Stimulated activated CD8-positive, alpha-beta memory T cell treated with anti-CD3 and anti-CD28 coated beads, Interleukin-7, amount 100 ng/mL, for 24 hours (primary cell): ENCODE data around the gene LOX.

Source experiments
- DNase-seq: peaks from one replicate; pipeline ENCODE4 v3.0.0-alpha.2; 2020; ENCODE audit warnings: low read depth

The LOX gene, protein sequence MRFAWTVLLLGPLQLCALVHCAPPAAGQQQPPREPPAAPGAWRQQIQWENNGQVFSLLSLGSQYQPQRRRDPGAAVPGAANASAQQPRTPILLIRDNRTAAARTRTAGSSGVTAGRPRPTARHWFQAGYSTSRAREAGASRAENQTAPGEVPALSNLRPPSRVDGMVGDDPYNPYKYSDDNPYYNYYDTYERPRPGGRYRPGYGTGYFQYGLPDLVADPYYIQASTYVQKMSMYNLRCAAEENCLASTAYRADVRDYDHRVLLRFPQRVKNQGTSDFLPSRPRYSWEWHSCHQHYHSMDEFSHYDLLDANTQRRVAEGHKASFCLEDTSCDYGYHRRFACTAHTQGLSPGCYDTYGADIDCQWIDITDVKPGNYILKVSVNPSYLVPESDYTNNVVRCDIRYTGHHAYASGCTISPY

DNA sequence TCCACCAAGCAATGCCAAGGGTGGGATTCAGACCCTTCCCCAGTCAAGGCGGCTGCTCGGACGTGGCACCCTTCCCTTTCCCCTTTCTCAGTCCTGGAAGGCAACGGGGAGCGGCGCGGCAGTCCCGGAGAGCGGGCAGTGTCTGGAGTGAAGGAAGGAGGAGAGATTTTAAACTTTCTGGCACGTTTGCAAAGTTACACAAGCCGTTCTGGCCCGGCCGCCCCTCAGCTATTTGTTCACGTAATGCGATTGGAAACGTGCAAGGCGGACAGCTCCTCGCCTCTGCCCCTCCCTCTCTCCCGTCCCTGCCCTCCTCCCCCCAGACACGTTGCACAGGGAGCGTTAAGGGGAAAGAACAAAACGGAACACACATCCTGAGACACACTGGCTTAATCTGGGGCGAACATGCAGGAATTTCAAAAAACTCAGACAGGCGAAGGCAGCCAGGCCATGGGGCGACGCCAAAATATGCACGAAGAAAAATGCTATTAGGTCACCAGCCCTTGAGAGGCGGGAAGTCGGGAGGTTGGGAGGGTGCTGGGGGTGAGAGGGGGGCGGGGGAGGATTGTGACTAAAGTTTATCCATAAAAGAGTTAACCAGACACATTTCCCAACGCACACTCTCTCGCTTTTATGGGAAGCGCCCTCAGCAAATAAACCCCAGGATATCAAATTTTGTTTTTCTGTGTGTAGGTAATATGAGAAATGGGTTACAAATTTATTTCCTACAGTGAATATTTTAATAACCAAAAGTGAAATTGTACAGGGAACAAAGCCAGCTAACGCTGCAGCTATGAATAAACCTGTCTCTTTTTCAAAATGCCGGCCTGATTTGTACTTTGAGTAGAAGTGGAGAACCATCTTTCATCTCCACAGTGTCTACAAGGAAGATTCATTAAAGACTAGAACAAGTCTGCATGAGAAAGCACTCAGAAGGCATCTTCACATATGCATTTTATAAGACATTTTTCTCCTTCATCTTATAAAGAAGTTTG is at the start of gene LOX:
Gene LOX (minus strand): TSS at position 144 of the 995 bp plus-strand sequence. CDS start 274 bp downstream, outside the sequence.
- no peak for DNase-seq

DNA sequence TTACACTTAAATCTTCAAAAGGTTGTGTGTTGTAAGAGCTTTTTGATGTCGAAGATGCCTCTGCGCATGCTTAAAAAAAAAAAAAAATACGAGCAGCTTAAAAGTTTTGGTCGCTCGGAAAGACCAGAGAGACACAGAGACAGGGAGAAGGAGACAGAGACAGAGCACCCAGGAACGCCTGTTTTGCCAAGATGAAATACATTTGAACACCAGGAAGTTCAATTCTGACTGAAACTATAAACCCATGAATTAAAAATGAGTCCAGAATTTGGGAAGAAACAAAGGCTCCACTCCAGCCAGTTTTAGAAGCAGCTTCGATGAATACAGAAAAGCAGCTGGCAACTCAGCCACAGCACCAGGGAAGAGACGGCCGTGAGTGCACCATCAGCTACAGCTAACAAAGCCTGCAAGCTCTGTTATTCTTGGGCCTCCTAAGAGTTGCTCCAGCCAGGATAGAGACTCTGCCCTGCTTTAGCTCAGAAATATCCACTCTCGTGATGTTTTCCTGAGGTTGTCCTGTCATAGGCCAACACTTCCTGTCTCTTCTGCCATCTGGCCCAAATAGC is 48.8 kb upstream of the LOX start:
- no peak for DNase-seq

DNA sequence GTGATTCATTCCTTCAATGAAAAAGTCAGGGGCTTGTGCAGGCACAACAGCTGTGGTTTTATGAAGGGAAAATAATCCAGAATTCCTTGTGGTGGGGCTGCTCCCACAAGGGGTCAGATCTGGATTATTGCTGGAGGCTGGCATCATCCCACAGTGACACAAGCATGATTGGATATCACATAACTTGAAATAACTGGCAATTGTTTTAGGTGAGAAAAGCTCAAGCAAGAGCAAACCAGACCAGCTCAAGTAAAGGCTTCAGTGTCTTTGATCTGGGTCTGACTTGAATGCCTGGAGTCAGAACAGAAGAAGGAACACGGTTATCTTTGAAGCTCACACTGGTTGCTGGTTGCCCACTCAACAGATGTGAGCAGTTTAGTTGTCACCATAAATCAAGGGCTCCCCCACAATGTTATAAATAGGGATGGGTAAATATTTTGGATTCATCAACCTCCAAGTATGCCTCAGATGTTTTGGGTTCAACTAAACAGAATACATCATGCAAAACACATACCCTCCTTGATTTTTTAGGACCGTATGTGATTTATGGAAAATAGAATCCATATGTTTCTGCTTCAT is 48.2 kb upstream of the LOX start:
- no peak for DNase-seq

DNA sequence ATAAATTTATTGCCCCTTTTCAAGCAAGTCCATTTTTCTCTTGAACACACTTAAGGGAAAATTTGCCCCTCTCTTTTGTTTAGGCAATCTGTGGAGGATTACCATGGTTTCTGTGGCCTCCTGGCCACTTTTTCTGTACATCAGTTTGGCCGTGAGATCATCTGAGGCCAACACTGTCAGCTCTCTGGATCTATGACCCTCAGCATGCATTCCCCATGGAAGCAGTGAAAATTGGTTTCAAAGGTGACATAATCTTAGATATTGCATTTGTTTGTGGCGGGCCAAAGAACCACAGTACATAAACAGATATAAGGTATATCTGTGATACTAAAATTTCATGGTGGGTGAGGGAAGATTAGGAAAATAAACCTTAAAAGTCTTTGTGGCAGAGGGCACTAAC is 46.7 kb upstream of the LOX start:
- DNase-seq: no peak

DNA sequence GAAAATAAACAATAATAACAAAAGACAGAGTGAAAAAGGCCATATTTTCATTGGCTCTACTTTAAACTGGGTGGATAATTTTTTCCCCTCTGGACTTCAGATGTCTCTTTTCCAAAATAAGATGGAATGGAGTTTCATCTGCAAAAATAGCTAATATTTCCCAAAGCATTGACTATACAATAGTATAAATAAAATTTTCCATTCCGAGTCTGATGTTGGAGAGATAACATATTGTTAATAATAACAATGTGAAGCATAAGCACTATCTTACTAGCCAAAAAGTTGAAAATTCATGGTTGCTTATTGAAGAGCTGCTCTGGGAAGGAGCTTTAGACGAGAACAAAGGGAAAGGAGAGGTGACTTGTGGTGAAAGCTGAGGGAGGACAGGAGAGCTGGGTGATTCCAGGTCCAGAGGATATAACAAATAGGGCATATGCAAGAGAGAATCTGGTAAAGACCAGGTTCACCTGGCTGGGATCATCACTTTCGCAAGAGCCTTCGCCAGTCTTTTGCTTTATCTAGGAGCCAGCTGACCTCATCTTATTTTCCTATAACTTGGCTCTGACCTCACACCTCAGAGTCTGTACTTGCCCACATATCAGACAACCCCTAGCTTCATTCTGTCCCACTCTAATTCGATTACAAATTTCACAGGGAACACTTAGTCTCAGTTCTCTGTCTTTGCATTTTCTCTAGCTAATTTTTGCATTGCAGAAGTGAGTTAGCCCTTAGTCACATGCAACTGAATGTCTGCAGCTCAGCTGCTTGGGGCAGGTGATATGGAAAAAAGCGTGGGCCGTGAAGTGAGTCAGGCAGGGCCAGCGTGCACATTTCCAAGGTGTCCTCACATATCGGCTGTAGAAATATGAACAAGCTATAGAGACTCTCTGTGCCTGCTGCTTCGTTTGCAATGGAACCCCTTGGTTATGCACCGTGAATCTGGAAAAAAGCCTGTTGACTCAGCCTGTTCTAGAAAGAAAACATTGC is 43.7 kb upstream of the LOX start:
- no peak for DNase-seq

DNA sequence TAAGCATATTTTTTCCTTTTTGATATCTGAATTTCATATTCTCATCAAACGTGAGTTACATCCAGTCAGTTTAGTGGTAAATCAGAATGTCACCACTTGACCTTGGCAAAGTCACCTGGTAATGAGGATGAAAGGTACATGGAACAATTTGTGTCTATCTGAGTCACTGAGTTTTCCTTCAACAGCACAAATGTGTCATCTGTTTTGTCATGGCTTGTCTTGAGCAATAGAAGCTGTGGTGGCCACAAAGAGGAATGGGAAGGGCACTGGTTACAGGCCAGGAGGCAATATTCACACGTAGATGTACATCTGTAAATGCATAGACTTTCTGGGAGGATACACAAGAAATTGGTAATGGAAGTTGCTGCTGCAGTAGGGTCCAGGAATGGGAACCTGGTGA is 42.9 kb upstream of the LOX start:
- no peak for DNase-seq

DNA sequence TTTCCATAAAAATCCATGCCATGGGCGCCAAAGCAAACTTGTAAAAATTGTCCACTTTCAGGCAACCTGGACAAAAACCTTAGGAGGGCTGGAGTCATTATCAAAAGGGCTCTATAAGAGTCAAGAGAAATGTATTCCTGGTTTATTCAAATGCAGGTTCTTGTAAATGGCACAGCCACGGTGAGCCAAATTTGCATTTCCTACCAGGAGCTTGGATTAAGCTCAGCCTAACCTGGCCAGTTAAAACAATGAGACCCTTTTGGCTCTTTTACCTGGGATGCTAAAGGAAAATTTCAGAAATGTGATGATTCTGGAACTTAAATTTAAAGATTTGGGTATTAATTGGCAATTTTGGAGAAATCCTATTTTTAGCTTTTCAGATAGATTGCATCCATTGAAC is 42.4 kb upstream of the LOX start:
- DNase-seq: no peak

DNA sequence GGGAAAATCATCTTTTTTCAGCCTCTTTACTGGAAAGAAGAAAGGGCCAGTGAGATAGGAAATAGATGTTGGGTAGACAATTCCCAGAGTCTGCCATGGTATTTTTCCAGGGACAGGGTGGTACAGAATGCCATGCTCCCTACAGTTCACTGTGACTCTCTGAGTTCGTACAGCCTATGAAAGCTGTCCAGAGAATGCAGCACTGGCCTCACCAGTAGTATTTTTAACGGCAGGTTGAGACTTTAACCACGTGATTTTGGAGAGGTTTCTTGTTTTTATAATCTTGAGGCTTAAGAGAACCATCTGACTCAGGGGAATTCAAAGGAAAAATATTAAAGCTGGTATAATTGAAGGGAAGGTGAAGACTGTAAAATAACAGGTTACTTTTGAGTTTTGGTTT is 41.1 kb upstream of the LOX start:
- no peak for DNase-seq

DNA sequence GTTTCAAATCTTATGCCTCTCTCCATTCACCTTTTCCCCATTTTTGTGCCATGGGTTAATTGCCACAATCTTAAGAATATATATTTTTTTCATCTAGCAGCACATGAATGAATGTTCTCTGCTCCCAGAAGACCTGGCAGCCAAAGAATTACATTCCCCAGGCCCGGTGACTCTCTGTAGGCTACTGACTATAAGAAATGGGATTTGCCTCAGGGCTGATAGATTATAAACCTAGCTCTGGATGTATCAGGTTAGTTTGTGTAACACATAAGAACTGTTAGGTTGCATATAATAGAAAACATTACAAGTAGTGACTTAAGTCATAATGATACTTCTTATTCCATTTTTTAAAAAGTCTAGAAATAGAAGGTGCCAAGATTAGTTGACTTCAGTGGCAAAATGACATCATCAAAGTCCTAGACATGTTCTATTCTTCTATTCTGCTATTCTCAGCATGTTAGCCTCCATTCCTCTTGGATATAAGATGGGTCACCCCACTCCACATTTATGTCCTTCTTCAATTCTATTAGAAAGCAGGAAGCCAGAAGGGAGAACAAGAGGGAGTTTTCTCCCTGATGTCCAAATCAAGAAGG is 40.4 kb upstream of the LOX start:
- no peak for DNase-seq

DNA sequence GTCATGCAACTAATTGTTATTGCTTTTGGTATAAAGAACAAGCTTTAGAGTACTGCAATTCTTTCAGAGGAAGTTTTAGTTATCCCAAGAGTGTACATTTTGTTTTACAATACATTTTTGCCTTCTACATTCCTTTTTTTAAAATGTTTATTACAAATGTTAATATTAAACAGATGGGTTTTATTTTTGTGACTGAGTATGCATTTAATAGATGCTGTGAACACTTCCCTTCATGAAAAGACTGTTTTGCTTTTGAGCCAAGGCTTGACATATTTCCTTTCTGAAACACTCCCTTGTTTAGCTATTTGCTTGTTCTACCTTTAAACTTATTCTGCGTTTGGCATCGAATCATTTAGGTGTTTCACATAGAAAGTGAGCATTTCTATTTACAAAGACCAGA is 36.4 kb upstream of the LOX start:
- DNase-seq: no peak

DNA sequence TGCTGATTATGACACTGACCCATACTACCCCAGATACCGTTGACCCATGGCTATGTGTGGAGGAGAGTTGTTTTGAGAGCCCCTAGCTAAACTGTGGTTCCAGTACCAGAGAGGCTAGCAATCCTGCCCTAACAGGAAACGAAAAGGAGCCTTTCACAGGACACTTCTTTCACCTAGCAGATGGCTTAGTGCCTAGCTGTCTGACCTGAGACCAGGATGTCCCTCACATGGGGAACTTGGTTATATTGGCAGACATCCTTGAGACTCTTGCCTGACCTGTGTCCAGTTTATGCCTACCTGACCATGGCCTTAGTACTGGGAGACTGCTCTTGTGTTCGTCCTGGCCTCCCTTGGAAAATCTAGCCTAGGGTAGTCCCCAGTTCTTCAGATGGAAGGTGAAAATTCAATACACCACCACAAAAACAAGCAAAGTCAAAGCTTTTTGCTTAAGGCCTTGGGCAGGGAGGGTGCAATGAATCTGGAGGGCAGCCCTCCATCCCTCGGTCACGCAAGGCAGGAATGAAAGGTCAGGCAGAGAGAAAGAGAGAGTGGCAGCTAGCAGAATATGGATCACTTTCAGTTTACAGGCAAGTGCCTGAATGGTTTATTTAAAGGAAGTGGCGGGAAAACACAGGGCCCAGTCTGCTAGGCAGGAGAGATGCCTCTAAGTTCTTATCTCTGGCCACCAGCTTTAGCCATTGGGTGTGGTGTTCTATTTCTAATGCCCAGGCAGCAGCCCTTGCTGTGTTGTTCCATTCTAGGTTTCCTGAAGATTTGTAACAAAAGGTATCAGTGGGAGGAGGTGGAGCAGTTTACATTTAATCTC is 34.9 kb upstream of the LOX start:
- DNase-seq: no peak

DNA sequence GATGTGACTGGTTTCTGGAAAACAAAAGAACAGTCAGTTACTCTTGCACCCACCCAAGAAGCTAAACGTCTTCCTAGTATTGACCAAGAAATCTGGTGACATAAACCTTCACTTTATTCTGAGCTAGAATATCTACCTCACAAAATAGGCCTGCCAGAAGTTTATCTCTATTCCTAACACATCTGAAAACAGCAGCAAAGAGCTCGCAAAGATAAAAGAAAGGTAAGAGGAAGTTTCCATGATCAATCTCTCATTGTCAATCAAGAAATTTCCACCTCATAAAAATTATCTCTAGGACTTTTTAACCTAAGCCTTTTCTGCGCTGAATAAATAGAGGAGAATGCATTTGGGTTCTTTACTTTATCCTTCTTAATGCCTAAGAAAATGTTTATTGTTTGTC is 34.0 kb upstream of the LOX start:
- DNase-seq: no peak

DNA sequence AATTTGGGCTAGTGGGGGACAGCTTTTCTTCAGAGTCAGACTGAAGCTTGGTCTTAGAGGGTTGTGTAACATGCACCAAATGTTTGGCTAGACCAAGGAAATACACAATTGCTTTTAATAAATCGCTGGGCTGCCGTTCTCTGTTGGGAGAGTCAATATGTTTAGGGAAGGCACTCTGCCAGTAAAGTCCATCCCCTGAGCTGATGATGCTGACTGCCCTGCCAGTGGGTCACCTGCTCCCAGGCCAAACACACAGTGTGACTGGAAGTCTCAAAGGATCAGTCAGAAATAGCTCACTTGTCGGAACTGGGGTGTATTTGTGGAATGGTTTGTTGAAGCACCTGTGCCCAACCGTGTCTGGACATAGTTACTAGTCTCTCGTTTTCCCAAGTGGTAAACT is 33.4 kb upstream of the LOX start:
- DNase-seq: no peak

DNA sequence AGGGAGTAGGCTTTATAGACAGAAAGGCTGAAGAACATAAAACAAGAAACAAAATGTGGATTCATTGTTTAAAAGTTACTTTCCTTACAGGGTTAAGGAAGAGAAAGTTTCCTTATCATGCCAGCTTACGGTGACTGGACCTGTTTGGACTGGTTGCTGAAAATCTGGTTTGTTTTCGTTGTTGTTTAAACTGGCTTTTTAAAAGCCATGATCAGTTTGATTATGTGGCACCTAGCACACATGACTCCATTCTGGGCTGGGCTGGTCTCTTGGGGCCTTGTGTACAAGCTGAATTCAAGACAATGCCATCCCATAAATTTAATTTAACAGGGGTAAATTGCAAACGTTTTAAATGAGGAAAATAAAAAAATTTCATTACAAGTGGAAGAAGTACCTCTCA is 32.9 kb upstream of the LOX start:
- no peak for DNase-seq

DNA sequence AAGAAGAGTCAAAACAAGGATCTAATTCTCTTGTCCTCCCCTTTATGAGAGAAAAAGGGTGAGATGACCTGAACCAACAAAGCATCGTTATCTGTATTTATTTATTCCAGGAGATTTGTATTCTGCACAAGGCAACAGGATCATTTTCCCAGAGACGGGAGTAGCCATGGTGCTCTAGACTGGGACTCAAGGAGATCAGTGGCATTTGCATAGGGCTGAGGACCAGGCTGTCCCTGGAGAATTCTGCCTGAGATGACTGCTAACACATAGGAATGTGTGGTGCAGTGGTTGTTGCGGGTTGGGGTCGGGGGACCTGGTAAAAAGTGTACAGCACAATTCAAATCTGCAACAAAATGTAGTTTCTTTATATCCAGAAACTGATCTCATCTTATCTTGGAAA is 29.0 kb upstream of the LOX start:
- DNase-seq: no peak

DNA sequence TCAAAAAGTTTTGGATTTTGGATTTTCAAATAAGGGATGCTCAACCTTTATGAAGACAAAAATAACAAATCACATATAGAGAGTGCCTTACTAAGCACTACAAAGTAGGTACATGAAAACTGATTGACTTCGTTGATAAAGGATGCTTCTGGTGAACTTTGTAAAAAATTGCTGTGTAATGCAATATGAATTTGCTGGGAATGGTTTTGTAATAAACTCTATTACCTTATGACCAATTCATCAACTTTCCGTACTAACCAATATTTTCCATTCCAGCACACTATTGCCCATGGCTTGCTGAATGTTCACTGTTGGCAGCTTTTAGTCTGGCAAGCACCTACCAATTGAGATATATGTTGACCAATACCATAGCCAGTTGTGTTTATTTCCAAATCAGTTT is 27.9 kb upstream of the LOX start:
- no peak for DNase-seq

DNA sequence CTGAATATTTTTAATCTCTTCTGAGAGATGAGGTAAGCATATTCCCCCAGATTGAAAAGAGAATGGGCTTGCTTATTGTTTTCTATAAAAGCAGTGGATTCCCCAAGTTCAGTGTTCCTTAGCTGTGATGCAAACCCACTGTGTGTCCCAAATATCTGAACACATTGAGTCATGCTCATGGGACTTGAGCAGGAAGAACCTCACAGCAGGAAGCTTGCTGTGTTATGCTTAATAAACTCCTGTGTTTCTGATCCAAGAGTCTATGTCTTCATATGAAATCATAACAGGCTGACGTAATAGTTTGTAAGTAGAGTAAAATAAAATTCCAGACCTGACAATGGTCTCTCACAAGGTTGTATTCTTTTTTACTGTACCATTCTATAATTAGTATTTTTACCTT is 24.8 kb upstream of the LOX start:
- no peak for DNase-seq

DNA sequence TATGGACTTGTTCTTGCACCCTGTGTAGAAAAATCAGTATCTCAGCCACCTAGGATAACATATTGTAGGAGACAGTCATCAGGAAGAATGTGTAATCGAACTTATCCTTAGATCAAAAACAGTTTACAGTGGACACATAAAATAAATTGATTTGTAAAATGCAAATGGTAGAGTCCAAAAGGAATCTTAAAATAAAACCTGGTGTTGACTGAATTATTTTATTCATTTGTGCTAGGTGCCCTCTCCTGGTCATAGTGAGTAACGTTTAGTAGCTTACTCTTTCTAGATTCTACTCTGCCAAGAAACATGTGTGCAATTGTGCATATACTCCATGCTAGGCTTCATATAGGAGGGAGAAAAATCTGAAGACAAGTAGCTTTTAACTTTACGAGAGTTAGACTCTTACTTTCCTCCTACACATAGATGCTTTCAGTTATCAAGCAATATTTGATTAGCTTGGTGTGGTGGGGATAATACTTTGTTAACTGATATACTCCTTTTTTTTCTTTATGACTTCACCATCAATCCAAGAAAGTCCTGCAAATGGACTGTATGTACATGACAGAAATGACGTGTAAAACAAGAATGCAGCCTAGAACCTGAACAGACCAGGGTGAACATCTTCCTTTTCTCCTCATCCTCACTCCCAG is 23.7 kb upstream of the LOX start:
- no peak for DNase-seq

DNA sequence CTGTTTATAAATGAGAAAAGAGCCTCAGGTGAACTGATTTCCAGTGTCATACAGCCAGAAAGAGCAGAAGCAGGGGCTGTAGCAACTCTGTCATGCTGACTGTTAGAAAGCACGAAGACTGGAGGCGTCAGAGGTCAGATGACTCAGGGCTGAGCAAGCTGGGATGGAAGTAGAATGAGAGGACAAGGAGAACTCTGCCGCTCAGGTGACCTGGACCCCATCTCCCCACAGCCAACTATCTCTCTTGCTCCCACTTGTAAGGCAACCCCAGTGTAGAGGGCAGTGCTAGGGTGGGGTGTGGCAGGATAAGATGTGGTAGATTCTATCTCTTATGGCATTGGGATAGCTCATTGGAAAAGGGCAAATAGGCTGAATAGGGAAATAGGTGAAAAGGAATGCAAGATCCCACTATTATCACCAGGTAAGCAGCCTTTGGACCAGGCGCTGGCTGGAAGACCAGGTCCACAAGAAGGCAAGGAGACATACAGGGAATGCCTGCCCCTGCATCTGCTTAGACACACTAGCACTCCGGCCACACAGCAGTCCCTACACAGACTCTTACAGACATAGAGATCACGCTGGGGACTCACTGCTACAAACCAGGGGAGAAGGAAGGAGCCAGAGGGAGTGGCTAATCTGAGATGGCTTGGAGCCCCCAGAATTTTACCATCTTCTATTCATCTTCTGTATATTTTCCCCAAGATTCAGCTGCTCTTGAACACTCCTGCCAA is 21.2 kb upstream of the LOX start:
- no peak for DNase-seq
